Uterus (tissue), 4 donors: ENCODE data around the gene COCH. TPM values are rescaled to one million over a fixed set of nuclear protein-coding genes. Genes with fewer than 3 reads are reported as not detected.

Experiments used
- DNase-seq, 2 donors: peaks; one replicate each; pipeline ENCODE4 v3.0.0-alpha.2; 2019 to 2020
- H3K27ac ChIP-seq, 2 donors: fragments of 200-600 bp; sonication (generic); 1 replicate in 1 of 2; 2 replicates in 1 of 2; pipeline ENCODE4 v1.5.1; 2016 to 2018
- H3K27me3 ChIP-seq, 2 donors: fragments of 200-600 bp; sonication (generic); one replicate each; pipeline ENCODE4 v1.5.1; 2018 to 2019; ENCODE audit warnings: control low read depth in 1 of 2
- H3K36me3 ChIP-seq, 2 donors: fragments of 200-600 bp; sonication (generic); one replicate each; pipeline ENCODE4 v1.5.1; 2019; ENCODE audit warnings: control low read depth in 1 of 2
- H3K4me1 ChIP-seq, 2 donors: fragments of 200-600 bp; sonication (generic); one replicate each; pipeline ENCODE4 v1.5.1; 2018 to 2019; ENCODE audit warnings: control low read depth in 1 of 2
- H3K4me3 ChIP-seq, 2 donors: fragments of 200-600 bp; sonication (generic); 1 replicate in 1 of 2; 2 replicates in 1 of 2; pipeline ENCODE4 v1.5.1; 2018 to 2019; ENCODE audit warnings: mild to moderate bottlenecking in 1 of 2
- H3K9me3 ChIP-seq, 2 donors: fragments of 200-600 bp; sonication (generic); one replicate each; pipeline ENCODE4 v1.5.1; 2019; ENCODE audit warnings: control low read depth in 1 of 2
- CTCF ChIP-seq, 4 experiments: fragments of 200-600 bp in 2 of 4; fragments of 450-650 bp in 2 of 4; sonication (generic) in 2 of 4; IDR thresholded peaks; one replicate each; pipeline ENCODE4 v1.5.1; 2016 to 2019; ENCODE audit warnings: antibody characterized with exemption in 4 of 4, mild to moderate bottlenecking in 2 of 4, moderate library complexity in 1 of 4
- POLR2A ChIP-seq, 2 donors: fragments of 450-650 bp; IDR thresholded peaks; one replicate each; pipeline ENCODE4 v1.6.1; 2016; ENCODE audit warnings: antibody characterized with exemption in 2 of 2, mild to moderate bottlenecking in 1 of 2, moderate library complexity in 1 of 2
- intact Hi-C: fragments of 100-400 bp; cut with DNase I; formaldehyde crosslinking; loops from one replicate; pipeline ENCODE4 v1.15.1; 2023; ENCODE audit warnings: low total_unique reads
- total RNA-seq, 4 donors: library from RNA; depleted of rRNA in 3 of 4; stranded (reverse); fragments of >200 nt in 3 of 4; gene quantifications; one replicate each; pipeline versions ENCODE4 v1.1.0 to v1.2.4, GENCODE V29; 2014 to 2023
- donor health status: DM: yes; HTN: yes; CAD: no.

The COCH gene
- total RNA-seq, 4 donors from 2014 or later: 0.30 to 6.5 (median 1.8) TPM; not detected in 1

GRCh38 chr14:30840086-30840779 is 34.1 kb upstream of the COCH start:
- intact Hi-C loops: no loop called here
- no peak overlapping the region for H3K4me3 ChIP-seq

GRCh38 chr14:30842431-30842830 is 31.9 kb upstream of the COCH start:
- TF ChIP-seq POLR2A (IDR thresholded peaks at IDR 0.05) (no peak), CTCF (IDR thresholded peaks at IDR 0.05) (no peak)
- intact Hi-C loops: no loop called here
- Histone ChIP-seq H3K4me1 (no peaks in the 10 kb centered on the region), H3K9me3 (no peaks in the 10 kb centered on the region), H3K27me3 (no peaks in the 10 kb centered on the region), H3K27ac (no peak overlapping the region), H3K36me3 (no peaks in the 10 kb centered on the region), H3K4me3 (no peak overlapping the region)
- DNase-seq: no peak

More at GRCh38 chr14:30840086-30840779, 34.1 kb upstream of the COCH start:
- H3K27me3 ChIP-seq: no peaks in the 10 kb centered on the region
- no peak overlapping the region for H3K27ac ChIP-seq
- DNase-seq: no peak
- TF ChIP-seq POLR2A (IDR thresholded peaks at IDR 0.05) (no peak), CTCF (IDR thresholded peaks at IDR 0.05) (no peak)
- no peaks in the 10 kb centered on the region for H3K4me1 ChIP-seq
- no peaks in the 10 kb centered on the region for H3K36me3 ChIP-seq
- H3K9me3 ChIP-seq: no peaks in the 10 kb centered on the region

- Histone ChIP-seq H3K36me3 (no peaks in the 10 kb centered on the region), H3K4me3 (no peak overlapping the region), H3K9me3 (no peaks in the 10 kb centered on the region), H3K4me1 (no peaks in the 10 kb centered on the region), H3K27ac (no peak overlapping the region), H3K27me3 (no peaks in the 10 kb centered on the region)
- no peak for DNase-seq
- intact Hi-C loops: no loop called here
- TF ChIP-seq CTCF (IDR thresholded peaks at IDR 0.05): no peak
- TF ChIP-seq POLR2A (IDR thresholded peaks at IDR 0.05): no peak
These were observed 25.7 kb upstream of the COCH start for GRCh38 chr14:30848449-30849240.

GRCh38 chr14:30849354-30849753 is 25.0 kb upstream of the COCH start:
- Histone ChIP-seq H3K27ac (no peak overlapping the region), H3K9me3 (no peaks in the 10 kb centered on the region)
- intact Hi-C loops: no loop called here

More at GRCh38 chr14:30849354-30849753, 25.0 kb upstream of the COCH start:
- no peaks in the 10 kb centered on the region for H3K4me1 ChIP-seq
- no peak for DNase-seq
- H3K4me3 ChIP-seq: no peak overlapping the region
- no peak for TF ChIP-seq POLR2A (IDR thresholded peaks at IDR 0.05)
- no peak for TF ChIP-seq CTCF (IDR thresholded peaks at IDR 0.05)
- no peaks in the 10 kb centered on the region for H3K36me3 ChIP-seq
- no peaks in the 10 kb centered on the region for H3K27me3 ChIP-seq
